Astrocyte of the cerebellum (primary cell): Measurements from ENCODE around the gene SLC19A1.

Source experiments
- DNase-seq: peaks from one replicate; pipeline ENCODE4 v3.0.0-alpha.2; 2011; ENCODE audit warnings: low read depth
- H3K4me3 ChIP-seq: 2 replicates; pipeline ENCODE4 v1.5.1; 2011; ENCODE audit warnings: mild to moderate bottlenecking, low read depth, low read length, moderate library complexity
- CTCF ChIP-seq: IDR thresholded peaks from 2 replicates; pipeline ENCODE4 v1.5.1; 2012; ENCODE audit warnings: low read length, low read depth, moderate library complexity, mild to moderate bottlenecking; ENCODE audit errors: missing control alignments
- in situ Hi-C: cut with HindIII; loops from 2 replicates; pipeline ENCODE4 v1.10.0; 2017; ENCODE audit warnings: low sequenced_read_pairs

Gene SLC19A1

GRCh38 chr21:45521241-45521640 lies 21.0 kb downstream of the SLC19A1 start:
- no peak for TF ChIP-seq CTCF
- H3K4me3 ChIP-seq, result no peak overlapping the region
- no peak for DNase-seq
- in situ Hi-C loops, result no loop called here

- H3K4me3 ChIP-seq, result no peak overlapping the region
- in situ Hi-C loops, result no loop called here
- no peak for DNase-seq
- TF ChIP-seq CTCF, result no peak
Measured at GRCh38 chr21:45519182-45519581, 23.1 kb downstream of the SLC19A1 start.

DNA sequence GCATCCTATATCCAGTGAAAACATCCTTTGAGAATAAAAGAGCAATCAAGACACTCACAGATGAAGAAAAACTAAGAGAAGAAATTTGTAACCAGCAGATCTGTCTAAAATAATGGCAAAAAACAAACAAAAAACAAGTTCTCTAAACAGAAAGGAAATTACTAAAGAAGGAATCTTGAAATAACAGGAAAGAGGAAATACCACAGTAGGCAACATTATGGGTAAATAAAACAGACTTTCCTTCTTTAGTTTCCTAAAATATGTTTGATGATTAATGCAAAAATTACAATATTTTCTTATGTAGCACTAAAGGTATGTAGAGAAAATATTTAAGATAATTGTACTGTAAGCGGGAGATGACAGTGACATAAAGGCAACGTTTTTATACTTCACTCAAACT lies 23.5 kb downstream of the SLC19A1 start:
- H3K4me3 ChIP-seq, result no peak overlapping the region
- in situ Hi-C loops, result no loop called here
- no peak for TF ChIP-seq CTCF
- no peak for DNase-seq

DNA sequence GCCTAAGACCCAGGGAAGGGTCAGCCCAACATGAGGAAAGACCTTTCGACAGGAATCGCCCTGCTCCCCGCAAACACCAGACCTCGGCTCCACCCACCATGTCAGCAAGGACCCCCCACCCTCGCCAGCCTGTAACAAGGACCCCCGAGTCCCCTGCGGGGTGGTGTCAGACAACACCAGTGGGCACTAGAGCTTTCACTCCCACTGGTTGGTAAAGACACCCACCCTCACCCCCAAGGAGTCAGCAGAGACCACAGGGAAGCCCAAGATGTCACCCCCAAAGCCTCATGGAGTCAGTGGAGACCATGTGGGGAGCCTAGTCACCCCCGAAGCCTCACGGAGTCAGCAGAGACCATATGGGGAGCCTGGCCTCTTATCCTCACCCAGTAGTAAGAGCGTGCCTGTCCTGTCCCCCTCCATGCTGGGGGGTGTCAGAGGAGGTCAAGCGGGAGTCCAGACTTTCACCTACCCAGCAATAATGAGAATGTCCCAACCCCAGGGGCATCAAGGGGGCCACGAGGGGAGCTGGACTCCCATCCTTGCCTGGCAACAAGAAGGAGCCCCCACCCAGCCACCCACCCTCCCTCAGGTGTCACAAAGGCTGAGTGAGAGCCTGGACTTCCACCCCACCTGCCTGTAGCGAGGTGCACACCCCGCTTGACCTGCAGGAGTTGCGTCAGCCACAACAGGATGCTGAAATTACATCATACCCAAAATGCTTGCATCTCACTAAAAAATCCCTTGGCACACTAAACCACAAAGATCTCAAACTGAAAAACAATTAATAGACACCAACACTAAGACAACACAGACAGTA lies 24.8 kb downstream of the SLC19A1 start:
- in situ Hi-C loops, result no loop called here

GRCh38 chr21:45516671-45517151 lies 25.5 kb downstream of the SLC19A1 start:
- in situ Hi-C loops, result no loop called here
- TF ChIP-seq CTCF, result no peak

More for the DNA sequence above, 24.8 kb downstream of the SLC19A1 start:
- TF ChIP-seq CTCF, result no peak
- DNase-seq, result no peak
- no peak overlapping the region for H3K4me3 ChIP-seq

GRCh38 chr21:45516071-45516670 lies 26.1 kb downstream of the SLC19A1 start:
- TF ChIP-seq CTCF, result no peak
- no peak for DNase-seq
- H3K4me3 ChIP-seq, result no peak overlapping the region
- in situ Hi-C loops, result no loop called here

More at GRCh38 chr21:45516671-45517151, 25.5 kb downstream of the SLC19A1 start:
- no peak overlapping the region for H3K4me3 ChIP-seq
- no peak for DNase-seq
